CD4-positive, CD25-positive, alpha-beta regulatory T cell (primary cell): ENCODE measurements around the gene MYO3B. TPM values are rescaled to one million over a fixed set of nuclear protein-coding genes. Genes with fewer than 3 reads are reported as not detected.
"Not testable (repeated sequence)": the region's sequence is repeated elsewhere in the genome, so short reads cannot be mapped to it uniquely, and the experiment has no call there.

Experiments
- ATAC-seq, 2 donors: fragments of 150-1000 bp; cut with Tn5 transposase; one replicate each; pipeline ENCODE4 v1.10.0; 2021; ENCODE audit warnings: low read depth in 2 of 2, moderate number of reproducible peaks in 2 of 2, moderate library complexity in 1 of 2
- DNase-seq, 3 donors: peaks; one replicate each; pipeline versions ENCODE4 v3.0.0 to v3.0.0-alpha.2; 2012 to 2022; ENCODE audit warnings: mixed read lengths in 1 of 3
- H3K27ac ChIP-seq: one replicate; pipeline ENCODE4 v1.7.0; 2013; ENCODE audit warnings: mild to moderate bottlenecking, low read length; ENCODE audit not compliant: insufficient read depth, poor library complexity, severe bottlenecking
- H3K27me3 ChIP-seq: one replicate; pipeline ENCODE4 v1.7.0; 2013; ENCODE audit warnings: low read length; ENCODE audit not compliant: control insufficient read depth, insufficient read depth
- H3K36me3 ChIP-seq: one replicate; pipeline ENCODE4 v1.7.0; 2013; ENCODE audit warnings: mild to moderate bottlenecking, low read length, moderate library complexity; ENCODE audit not compliant: control insufficient read depth, insufficient read depth
- H3K4me1 ChIP-seq: 2 replicates; pipeline ENCODE4 v1.7.0; 2013; ENCODE audit warnings: mild to moderate bottlenecking, low read length; ENCODE audit not compliant: insufficient read depth, control insufficient read depth, poor library complexity, severe bottlenecking
- H3K4me3 ChIP-seq: one replicate; pipeline ENCODE4 v1.7.0; 2013; ENCODE audit warnings: low read depth, mild to moderate bottlenecking, low read length, moderate library complexity
- H3K9me3 ChIP-seq, 2 experiments: 1 replicate in 1 of 2; 2 replicates in 1 of 2; pipeline ENCODE4 v1.7.0; 2013; ENCODE audit warnings: low read length in 2 of 2, mild to moderate bottlenecking in 1 of 2, moderate library complexity in 1 of 2; ENCODE audit not compliant: control insufficient read depth in 2 of 2
- H3K27ac Mint-ChIP-seq, 3 donors: one replicate each; pipeline ENCODE4 v1.8.0; 2020 to 2022; ENCODE audit warnings: mild to moderate bottlenecking in 3 of 3, mixed read lengths in 3 of 3, moderate library complexity in 2 of 3
- H3K27me3 Mint-ChIP-seq: one replicate; pipeline ENCODE4 v1.8.0; 2022; ENCODE audit warnings: mild to moderate bottlenecking, mixed read lengths
- H3K36me3 Mint-ChIP-seq: one replicate; pipeline ENCODE4 v1.8.0; 2020; ENCODE audit warnings: mixed read lengths
- H3K4me1 Mint-ChIP-seq, 4 donors: one replicate each; pipeline ENCODE4 v1.8.0; 2020 to 2022; ENCODE audit warnings: mixed read lengths in 4 of 4, mild to moderate bottlenecking in 1 of 4
- H3K4me3 Mint-ChIP-seq, 4 donors: one replicate each; pipeline ENCODE4 v1.8.0; 2020 to 2022; ENCODE audit warnings: mild to moderate bottlenecking in 4 of 4, mixed read lengths in 4 of 4, moderate library complexity in 3 of 4
- H3K9me3 Mint-ChIP-seq, 7 donors: one replicate each; pipeline ENCODE4 v1.8.0; 2020 to 2022; ENCODE audit warnings: mixed read lengths in 7 of 7, mild to moderate bottlenecking in 3 of 7, moderate library complexity in 2 of 7
- polyA plus RNA-seq, 4 donors: library from polyadenylated mRNA; unstranded; fragments of 300-500 nt; fragmentation: Illumina TruSeq; gene quantifications; one replicate each; pipeline ENCODE4 v1.2.3, GENCODE V29; 2021
- total RNA-seq: library from RNA; stranded (reverse); gene quantifications from one replicate; pipeline ENCODE4 v1.2.3, GENCODE V29; 2022

MYO3B gene
- total and polyA plus RNA-seq, 5 donors from 2014 or later = not detected

DNA sequence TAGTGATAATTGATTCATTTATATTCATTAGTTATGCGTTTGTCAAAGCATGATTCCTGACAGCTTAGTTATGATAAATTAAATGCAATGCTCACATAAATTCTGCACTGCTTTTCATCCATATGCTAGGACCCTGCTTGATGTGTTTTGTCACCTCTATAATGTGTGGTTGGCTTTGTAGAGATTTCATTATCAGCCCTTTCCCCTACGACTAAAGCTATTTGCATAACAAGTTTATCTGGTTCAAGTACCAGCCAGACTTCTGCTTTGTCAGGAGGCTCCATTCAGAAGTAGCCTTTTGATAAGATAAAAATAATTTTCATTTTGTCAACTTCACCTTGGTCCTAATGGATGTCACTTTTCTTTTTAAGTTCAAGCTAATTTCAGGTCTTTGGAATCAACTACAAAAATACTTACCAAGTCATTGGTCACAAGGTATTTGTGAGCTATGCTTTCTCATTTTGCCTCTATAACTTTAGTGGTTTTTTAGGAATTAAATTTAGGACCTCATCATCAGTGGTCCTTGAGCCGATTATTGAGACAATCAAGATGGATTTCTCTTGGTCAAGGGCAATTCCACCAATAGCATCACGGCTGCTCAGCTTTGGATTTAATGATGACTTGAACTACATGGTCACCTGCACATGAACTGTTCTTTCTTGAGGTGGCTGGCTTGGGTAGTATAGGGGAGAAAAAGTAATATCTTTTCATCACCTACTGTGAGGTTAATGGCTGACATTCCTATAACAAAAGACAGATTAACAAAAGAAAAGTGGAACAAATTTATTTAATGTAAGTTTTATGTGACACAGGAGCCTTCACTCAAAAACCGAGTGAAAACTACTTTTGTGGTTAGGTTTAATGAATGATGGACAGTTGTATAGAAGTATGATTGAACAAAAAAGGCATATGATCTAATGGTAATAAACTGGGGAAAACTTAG is 162.1 kb downstream of the MYO3B start:
- Histone ChIP-seq H3K9me3 (no peaks in the 10 kb centered on the region), H3K4me1 (no peaks in the 10 kb centered on the region), H3K27ac (no peak overlapping the region), H3K4me3 (no peak overlapping the region), H3K27me3 (peaks cover 5% of the 10 kb centered on the region), H3K36me3 (no peaks in the 10 kb centered on the region)
- Mint-ChIP-seq H3K4me1 (no peaks in the 10 kb centered on the region), H3K27me3 (peaks cover 5% of the 10 kb centered on the region), H3K27ac (no peak overlapping the region), H3K4me3 (no peak overlapping the region), H3K36me3 (no peaks in the 10 kb centered on the region), H3K9me3 (no peaks in the 10 kb centered on the region)
- DNase-seq (no peak), ATAC-seq (no peak)

DNA sequence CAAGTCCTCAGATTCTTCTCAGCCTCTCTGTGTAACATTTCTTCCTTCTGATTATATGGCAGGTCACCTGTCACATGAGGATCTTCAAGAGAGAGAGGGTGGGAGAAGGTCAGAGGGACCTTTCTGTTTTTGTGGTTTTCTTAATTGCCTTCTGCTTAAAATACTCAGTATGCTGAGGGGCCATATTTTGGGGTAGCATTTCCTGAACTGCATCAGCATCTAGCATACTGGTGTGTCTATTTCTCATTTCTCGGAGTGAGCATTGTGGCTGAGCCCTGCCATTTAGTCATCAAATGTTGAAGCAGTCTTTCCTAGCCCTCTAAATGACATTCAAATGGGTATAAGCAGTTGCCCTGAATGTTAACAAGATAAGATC is 162.7 kb downstream of the MYO3B start:
- no peak overlapping the region for H3K27ac Mint-ChIP-seq

DNA sequence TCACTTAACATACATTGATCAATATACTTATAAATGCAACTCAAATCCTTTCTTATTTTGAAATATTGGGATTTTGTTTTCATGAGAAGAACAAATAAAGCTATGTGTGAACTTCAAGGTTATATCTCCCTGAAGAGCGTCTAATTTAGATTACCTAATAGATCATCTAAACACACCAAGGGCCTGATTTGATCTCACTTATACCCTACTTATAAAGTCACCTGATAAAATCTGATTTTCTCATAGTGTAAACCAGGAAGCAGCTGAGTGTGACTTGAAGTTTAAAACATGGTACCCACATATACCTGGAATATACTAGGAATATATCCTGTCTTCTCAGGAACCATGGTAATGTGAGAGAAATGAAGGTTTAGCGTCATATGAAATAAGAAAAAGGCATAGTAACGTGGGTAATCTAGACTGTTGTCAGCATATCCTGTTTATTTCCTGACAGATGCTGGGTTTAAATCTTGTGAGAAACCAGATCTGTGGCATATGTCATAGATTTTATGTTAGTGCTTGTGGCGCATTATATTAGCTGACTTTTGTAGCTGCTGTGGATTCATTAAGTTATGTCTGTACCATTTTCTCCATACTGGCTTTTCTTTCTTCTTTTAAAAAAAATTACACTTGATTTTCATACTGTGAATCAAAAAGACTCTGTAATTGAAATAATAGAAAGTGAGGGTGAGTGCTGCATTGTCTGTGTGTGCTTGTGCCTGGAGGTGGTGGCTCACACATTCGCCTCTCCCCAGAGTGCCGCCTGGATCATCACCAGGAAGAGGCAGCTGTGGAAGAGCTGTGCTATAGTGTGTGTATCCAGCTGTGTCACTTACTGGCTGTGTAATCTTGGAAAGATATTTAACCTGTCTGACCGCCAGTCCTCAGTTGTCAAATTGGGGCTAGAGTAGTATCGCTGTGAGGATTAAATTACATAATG is 164.0 kb downstream of the MYO3B start:
- Histone ChIP-seq H3K36me3 (no peaks in the 10 kb centered on the region), H3K27ac (no peak overlapping the region), H3K27me3 (peaks cover 3% of the 10 kb centered on the region), H3K9me3 (no peaks in the 10 kb centered on the region), H3K4me1 (no peaks in the 10 kb centered on the region), H3K4me3 (no peak overlapping the region)
- ATAC-seq = no peak
- Mint-ChIP-seq H3K4me3 (no peak overlapping the region), H3K27ac (peak overlapping the region in 1 of 3 donors; percentile 21), H3K27me3 (peaks cover 9% of the 10 kb centered on the region), H3K4me1 (no peaks in the 10 kb centered on the region), H3K36me3 (no peaks in the 10 kb centered on the region), H3K9me3 (no peaks in the 10 kb centered on the region)
- DNase-seq = peak in 2 of 3 donors; percentile 1 to 6

More for the DNA sequence above, 162.7 kb downstream of the MYO3B start:
- no peaks in the 10 kb centered on the region for H3K36me3 ChIP-seq
- Mint-ChIP-seq H3K9me3 (no peaks in the 10 kb centered on the region), H3K27me3 (peaks cover 5% of the 10 kb centered on the region), H3K4me3 (no peak overlapping the region), H3K36me3 (no peaks in the 10 kb centered on the region), H3K4me1 (no peaks in the 10 kb centered on the region)
- no peak overlapping the region for H3K4me3 ChIP-seq
- ATAC-seq (no peak), DNase-seq (no peak)
- H3K27me3 ChIP-seq = peaks cover 5% of the 10 kb centered on the region
- H3K4me1 ChIP-seq = no peaks in the 10 kb centered on the region
- H3K27ac ChIP-seq = no peak overlapping the region
- no peaks in the 10 kb centered on the region for H3K9me3 ChIP-seq

GRCh38 chr2:170344663-170345346 is 166.9 kb downstream of the MYO3B start:
- H3K36me3 Mint-ChIP-seq = no peaks in the 10 kb centered on the region
- Histone ChIP-seq H3K9me3 (no peaks in the 10 kb centered on the region), H3K27ac (no peak overlapping the region), H3K36me3 (no peaks in the 10 kb centered on the region), H3K4me3 (no peak overlapping the region), H3K27me3 (peaks cover 2% of the 10 kb centered on the region), H3K4me1 (no peaks in the 10 kb centered on the region)
- peaks cover 9% of the 10 kb centered on the region for H3K27me3 Mint-ChIP-seq
- ATAC-seq (no peak), DNase-seq (no peak)
- no peak overlapping the region for H3K4me3 Mint-ChIP-seq
- H3K27ac Mint-ChIP-seq = no peak overlapping the region
- no peaks in the 10 kb centered on the region for H3K4me1 Mint-ChIP-seq
- peaks cover 0 to 2% (median 0%) of the 10 kb centered on the region in 7 donors for H3K9me3 Mint-ChIP-seq

DNA sequence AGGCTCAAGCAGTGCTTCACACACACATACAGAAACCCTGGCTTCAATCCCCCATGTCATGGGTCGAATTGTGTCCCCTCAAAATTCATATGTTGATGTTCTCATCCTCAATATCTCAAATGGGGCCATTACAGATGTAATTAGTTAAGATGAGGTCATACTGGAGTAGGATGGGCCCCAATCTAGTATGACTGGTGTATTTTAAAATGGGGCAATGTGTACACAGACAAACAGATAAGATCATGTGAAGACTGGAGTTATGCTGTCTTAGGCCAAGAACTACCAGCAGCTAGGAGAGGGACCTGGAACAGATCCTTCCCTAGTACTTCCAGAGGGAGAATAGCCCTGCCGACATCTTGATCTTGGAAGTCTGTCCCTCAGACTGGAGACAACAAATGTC is 167.7 kb downstream of the MYO3B start:
- no peak for DNase-seq
- Histone ChIP-seq H3K4me3 (no peak overlapping the region), H3K4me1 (no peaks in the 10 kb centered on the region), H3K27ac (no peak overlapping the region), H3K9me3 (no peaks in the 10 kb centered on the region), H3K36me3 (no peaks in the 10 kb centered on the region), H3K27me3 (no peaks in the 10 kb centered on the region)
- H3K27ac Mint-ChIP-seq = no peak overlapping the region
- ATAC-seq = no peak
- peaks cover 10% of the 10 kb centered on the region for H3K27me3 Mint-ChIP-seq
- H3K9me3 Mint-ChIP-seq = peaks cover 0 to 2% (median 0%) of the 10 kb centered on the region in 7 donors
- no peaks in the 10 kb centered on the region for H3K36me3 Mint-ChIP-seq
- H3K4me1 Mint-ChIP-seq = no peaks in the 10 kb centered on the region
- H3K4me3 Mint-ChIP-seq = no peak overlapping the region

DNA sequence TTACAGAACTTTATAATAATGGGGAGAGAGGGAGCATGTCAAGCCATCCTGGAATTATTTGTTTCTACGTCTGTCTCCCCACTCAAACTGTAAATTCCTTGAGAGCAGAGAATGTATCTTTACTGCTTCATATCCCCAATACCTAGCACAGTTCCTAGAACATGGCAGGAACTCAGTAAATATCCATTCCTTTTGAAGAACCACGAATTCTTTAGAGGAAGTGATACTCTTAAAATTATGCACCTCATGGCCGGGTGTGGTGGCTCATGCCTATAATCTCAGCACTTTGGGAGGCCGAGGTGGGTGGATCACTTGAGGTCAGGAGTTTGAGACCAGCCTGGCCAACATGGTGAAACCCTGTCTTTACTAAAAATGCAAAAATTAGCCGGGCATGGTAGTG is 171.3 kb downstream of the MYO3B start:
- not testable (repeated sequence) for H3K4me3 Mint-ChIP-seq, H3K4me1 Mint-ChIP-seq, H3K4me3 ChIP-seq, ATAC-seq, H3K9me3 ChIP-seq, H3K27me3 ChIP-seq, H3K27ac ChIP-seq, H3K4me1 ChIP-seq, DNase-seq, H3K36me3 Mint-ChIP-seq, H3K36me3 ChIP-seq, H3K9me3 Mint-ChIP-seq, H3K27ac Mint-ChIP-seq
- peaks cover 21% of the 10 kb centered on the region for H3K27me3 Mint-ChIP-seq

DNA sequence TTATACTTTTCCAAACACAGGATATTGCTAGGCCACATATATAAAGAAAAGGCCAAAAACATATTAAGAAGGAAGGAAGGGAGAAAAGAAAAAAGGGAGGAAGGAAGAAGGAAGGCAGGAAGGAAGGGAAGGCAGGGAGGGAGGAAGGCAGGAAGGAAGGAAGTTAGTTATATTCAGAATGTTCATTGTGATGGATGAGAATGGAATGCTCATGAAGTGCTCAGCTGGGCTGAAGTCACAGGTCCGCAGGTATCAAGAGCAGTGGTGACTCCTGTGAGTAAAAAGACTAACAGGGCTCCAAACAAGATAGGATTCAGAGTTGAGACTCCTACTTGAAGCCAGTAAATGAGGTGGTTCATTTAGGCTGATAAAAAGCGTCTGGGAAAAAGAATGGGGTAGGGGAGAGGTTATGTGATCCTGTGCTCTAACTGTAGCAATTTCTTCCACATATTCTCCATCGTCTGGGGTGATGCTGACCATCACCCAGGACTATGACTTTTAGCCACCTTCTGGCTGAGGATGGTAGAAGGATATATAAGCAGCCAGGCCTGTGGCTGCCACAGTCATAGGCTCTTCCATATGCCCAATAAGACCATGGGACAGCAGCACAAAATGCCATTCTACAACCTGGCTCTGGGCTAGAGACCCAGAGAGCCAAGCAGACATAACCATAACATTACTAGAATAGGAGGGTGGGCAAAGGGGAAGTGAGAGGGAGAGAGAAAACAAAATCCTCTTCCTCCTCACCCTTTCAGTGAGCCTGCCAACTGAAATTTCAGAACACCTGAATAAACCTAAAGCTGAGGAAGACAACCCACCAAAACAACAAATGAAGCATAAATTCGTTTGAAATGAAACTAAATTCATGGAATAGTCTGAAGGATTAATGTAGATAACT is 173.2 kb downstream of the MYO3B start:
- no peak overlapping the region for H3K4me3 ChIP-seq
- H3K27ac Mint-ChIP-seq = no peak overlapping the region
- H3K36me3 Mint-ChIP-seq = no peaks in the 10 kb centered on the region
- no peaks in the 10 kb centered on the region for H3K36me3 ChIP-seq
- peaks cover 16% of the 10 kb centered on the region for H3K27me3 Mint-ChIP-seq
- no peak for ATAC-seq
- no peak overlapping the region for H3K27ac ChIP-seq
- no peaks in the 10 kb centered on the region for H3K9me3 ChIP-seq
- H3K4me1 Mint-ChIP-seq = peaks cover 0 to 7% (median 0%) of the 10 kb centered on the region in 4 donors
- DNase-seq = no peak
- no peaks in the 10 kb centered on the region for H3K27me3 ChIP-seq
- H3K9me3 Mint-ChIP-seq = peaks cover 0 to 2% (median 0%) of the 10 kb centered on the region in 7 donors
- H3K4me1 ChIP-seq = no peaks in the 10 kb centered on the region
- H3K4me3 Mint-ChIP-seq = no peak overlapping the region
